GM12874 (cell line): ENCODE results near the gene B4GALNT1.

Experiments
- CTCF ChIP-seq: IDR thresholded peaks from 2 replicates; pipeline ENCODE4 v1.5.1; 2011; ENCODE audit warnings: low read depth, mild to moderate bottlenecking, control low read depth, low read length, moderate library complexity; ENCODE audit not compliant: insufficient read depth

The B4GALNT1 gene

GRCh38 chr12:57632958-57633840 is at the start of gene B4GALNT1:
Gene B4GALNT1, minus strand, starts transcription at chr12:57633201. Its CDS starts 1,069 bp downstream, at chr12:57632132.
- peak; percentile 98 for TF ChIP-seq CTCF

GRCh38 chr12:57679697-57680096 is 46.7 kb upstream of the B4GALNT1 start:
- TF ChIP-seq CTCF: no peak

- no peak for TF ChIP-seq CTCF
Measured at GRCh38 chr12:57674691-57675090, 41.7 kb upstream of the B4GALNT1 start.

GRCh38 chr12:57672801-57673200 is 39.8 kb upstream of the B4GALNT1 start:
- TF ChIP-seq CTCF: no peak

- no peak for TF ChIP-seq CTCF
Measured at GRCh38 chr12:57666897-57667296, 33.9 kb upstream of the B4GALNT1 start.

- TF ChIP-seq CTCF: no peak
Measured at GRCh38 chr12:57661376-57661775, 28.4 kb upstream of the B4GALNT1 start.

- TF ChIP-seq CTCF: no peak
Measured at GRCh38 chr12:57658890-57659289, 25.9 kb upstream of the B4GALNT1 start.
